GM23338 (cell line): ENCODE measurements around the gene SESN1. TPM values are rescaled to one million over a fixed set of nuclear protein-coding genes. Genes with fewer than 3 reads are reported as not detected.

Experiments used
- ATAC-seq: fragments of 200-7000 bp; cut with Tn5 transposase; 3 replicates; pipeline ENCODE4 v1.9.1; 2020
- DNase-seq: peaks from one replicate; pipeline ENCODE4 v3.0.0-alpha.2; 2015; ENCODE audit warnings: low spot score
- H2AFZ ChIP-seq: fragments of 200-600 bp; sonication (generic); 2 replicates; pipeline ENCODE4 v1.8.0; 2016; ENCODE audit warnings: antibody characterized with exemption, mild to moderate bottlenecking, moderate library complexity
- H3F3A ChIP-seq: fragments of 200-600 bp; sonication (generic); replicated peaks from 2 replicates; pipeline ENCODE4 v1.8.0; 2017; ENCODE audit warnings: antibody characterized with exemption, mixed run types, low read depth
- H3K27ac ChIP-seq: fragments of 200-600 bp; sonication (generic); 2 replicates; pipeline ENCODE4 v1.6.1; 2016; ENCODE audit warnings: low read depth
- H3K27me3 ChIP-seq: fragments of 200-600 bp; sonication (generic); 2 replicates; pipeline ENCODE4 v1.8.0; 2016; ENCODE audit warnings: mild to moderate bottlenecking, mixed run types, moderate library complexity; ENCODE audit not compliant: insufficient read depth
- H3K36me3 ChIP-seq: fragments of 200-600 bp; sonication (generic); 2 replicates; pipeline ENCODE4 v1.8.0; 2016; ENCODE audit warnings: mild to moderate bottlenecking; ENCODE audit not compliant: insufficient read depth
- H3K4me1 ChIP-seq: fragments of 200-600 bp; sonication (generic); 2 replicates; pipeline ENCODE4 v1.8.0; 2016; ENCODE audit warnings: mild to moderate bottlenecking, moderate library complexity; ENCODE audit not compliant: insufficient read depth
- H3K4me2 ChIP-seq: fragments of 200-600 bp; sonication (generic); 2 replicates; pipeline ENCODE4 v1.7.1; 2017; ENCODE audit warnings: mixed run types
- H3K4me3 ChIP-seq: fragments of 200-600 bp; sonication (generic); 2 replicates; pipeline ENCODE4 v1.6.1; 2016; ENCODE audit warnings: mixed run types
- H3K79me2 ChIP-seq: fragments of 200-600 bp; sonication (generic); replicated peaks from 2 replicates; pipeline ENCODE4 v1.8.0; 2017; ENCODE audit warnings: mild to moderate bottlenecking; ENCODE audit not compliant: insufficient read depth
- H3K9me2 ChIP-seq: fragments of 200-600 bp; sonication (generic); 2 replicates; pipeline ENCODE4 v1.8.0; 2017; ENCODE audit not compliant: insufficient read depth
- H4K20me1 ChIP-seq: fragments of 200-600 bp; sonication (generic); replicated peaks from 2 replicates; pipeline ENCODE4 v1.8.0; 2017; ENCODE audit warnings: mild to moderate bottlenecking; ENCODE audit not compliant: insufficient read depth
- H3K27ac Mint-ChIP-seq: 2 replicates; pipeline ENCODE4 v1.8.0; 2020; ENCODE audit warnings: inconsistent platforms, mild to moderate bottlenecking, moderate library complexity, mixed read lengths
- H3K27me3 Mint-ChIP-seq: 3 replicates; pipeline ENCODE4 v1.8.0; 2022; ENCODE audit warnings: low read depth, mild to moderate bottlenecking, moderate library complexity, mixed read lengths, inconsistent platforms; ENCODE audit not compliant: insufficient read depth, poor library complexity
- H3K36me3 Mint-ChIP-seq: 3 replicates; pipeline ENCODE4 v1.8.0; 2021; ENCODE audit warnings: low read depth, mild to moderate bottlenecking, inconsistent platforms, moderate library complexity, mixed read lengths
- H3K4me1 Mint-ChIP-seq: 3 replicates; pipeline ENCODE4 v1.8.0; 2020; ENCODE audit warnings: mild to moderate bottlenecking, inconsistent platforms, mixed read lengths
- H3K4me3 Mint-ChIP-seq: 3 replicates; pipeline ENCODE4 v1.8.0; 2021; ENCODE audit warnings: moderate library complexity, mild to moderate bottlenecking, inconsistent platforms, mixed read lengths
- H3K9me3 Mint-ChIP-seq: 3 replicates; pipeline ENCODE4 v1.8.0; 2020; ENCODE audit warnings: moderate library complexity, mild to moderate bottlenecking, inconsistent platforms, mixed read lengths
- CREB1 ChIP-seq: fragments of 250-450 bp; sonication (Bioruptor Pico); IDR thresholded peaks from 2 replicates; pipeline ENCODE4 v1.5.0; 2020; ENCODE audit warnings: low read depth, mild to moderate bottlenecking, moderate library complexity
- EZH2phosphoT487 ChIP-seq: fragments of 200-600 bp; sonication (generic); IDR thresholded peaks from one replicate; pipeline ENCODE4 v1.8.1; 2018; ENCODE audit warnings: antibody characterized with exemption; ENCODE audit not compliant: unreplicated experiment
- JUNB ChIP-seq: IDR thresholded peaks from one replicate; pipeline ENCODE4 v1.6.1; 2016; ENCODE audit warnings: antibody characterized with exemption; ENCODE audit not compliant: unreplicated experiment
- NANOG ChIP-seq: IDR thresholded peaks from 2 replicates; pipeline ENCODE4 v1.6.1; 2016; ENCODE audit warnings: antibody characterized with exemption, borderline replicate concordance
- POLR2AphosphoS5 ChIP-seq: IDR thresholded peaks from 2 replicates; pipeline ENCODE4 v1.6.1; 2016; ENCODE audit warnings: antibody characterized with exemption, low read depth
- STAT1 ChIP-seq: IDR thresholded peaks from one replicate; pipeline ENCODE4 v1.6.1; 2016; ENCODE audit warnings: antibody characterized with exemption; ENCODE audit not compliant: unreplicated experiment
- ZNF114 ChIP-seq: fragments of 250-450 bp; sonication (Bioruptor Pico); IDR thresholded peaks from 2 replicates; pipeline ENCODE4 v1.5.0; 2020; ENCODE audit warnings: mild to moderate bottlenecking, moderate library complexity
- ZNF331 ChIP-seq: fragments of 250-450 bp; sonication (Bioruptor Pico); IDR thresholded peaks from 2 replicates; pipeline ENCODE4 v1.5.0; 2020; ENCODE audit warnings: low read depth, mild to moderate bottlenecking, moderate library complexity
- polyA plus RNA-seq: library from polyadenylated mRNA; unstranded; fragments of >200 nt; fragmentation: Nextera tagmentation; extraction: Ambion mirVana; gene quantifications from 2 replicates; pipeline ENCODE4 v1.2.1, GENCODE V29; 2016
- total RNA-seq: library from RNA; depleted of rRNA; stranded (reverse); fragments of >200 nt; shearing (Covaris generic); gene quantifications from 2 replicates; pipeline ENCODE4 v1.2.3, GENCODE V29; 2014
- TF ChIP-seq, protein P1 (sequence below): IDR thresholded peaks from one replicate; pipeline ENCODE4 v1.6.1; 2018; ENCODE audit warnings: antibody characterized with exemption; ENCODE audit not compliant: unreplicated experiment
- TF ChIP-seq, protein P2 (sequence below): IDR thresholded peaks from 2 replicates; pipeline ENCODE4 v1.6.1; 2016; ENCODE audit warnings: antibody characterized with exemption
- TF ChIP-seq, protein P3 (sequence below): fragments of 250-450 bp; sonication (Bioruptor Pico); IDR thresholded peaks from 2 replicates; pipeline ENCODE4 v1.5.0; 2020; ENCODE audit warnings: mild to moderate bottlenecking, moderate library complexity
- TF ChIP-seq, protein P4 (sequence below), 2 experiments: fragments of 200-600 bp in 1 of 2; sonication (generic) in 1 of 2; conservative IDR thresholded peaks; 2 replicates each; pipeline versions ENCODE4 v1.5.1 to v1.6.1; 2016 to 2017; ENCODE audit warnings: antibody characterized with exemption in 2 of 2, low read depth in 2 of 2, mild to moderate bottlenecking in 2 of 2, moderate library complexity in 1 of 2

The SESN1 gene
- total and polyA plus RNA-seq, 2 experiments from 2014 or later: 26.2 to 36.4 TPM

DNA sequence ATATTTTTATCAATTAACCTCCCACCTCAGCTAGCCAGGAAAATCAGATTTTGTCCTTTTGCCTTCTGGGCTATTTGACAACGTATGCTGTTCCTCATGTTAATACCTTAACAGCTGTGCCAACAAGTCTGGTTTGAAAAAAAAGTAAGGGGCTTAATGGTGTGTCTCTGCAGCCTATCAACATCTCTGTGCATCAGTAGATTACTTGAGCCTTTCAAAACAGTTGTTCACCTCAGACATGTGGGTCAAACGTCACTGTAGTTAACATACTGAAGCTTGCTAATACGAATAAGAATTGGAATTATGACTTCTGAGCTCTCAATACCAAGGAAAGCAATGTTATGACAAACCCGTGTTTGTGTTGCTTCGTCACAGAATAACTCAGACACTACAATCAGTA is 23.7 kb upstream of the SESN1 start (continued):
- TF ChIP-seq STAT1 (no peak), CREB1 (CRISPR knock-in tag) (no peak)
- TF ChIP-seq, protein P1, sequence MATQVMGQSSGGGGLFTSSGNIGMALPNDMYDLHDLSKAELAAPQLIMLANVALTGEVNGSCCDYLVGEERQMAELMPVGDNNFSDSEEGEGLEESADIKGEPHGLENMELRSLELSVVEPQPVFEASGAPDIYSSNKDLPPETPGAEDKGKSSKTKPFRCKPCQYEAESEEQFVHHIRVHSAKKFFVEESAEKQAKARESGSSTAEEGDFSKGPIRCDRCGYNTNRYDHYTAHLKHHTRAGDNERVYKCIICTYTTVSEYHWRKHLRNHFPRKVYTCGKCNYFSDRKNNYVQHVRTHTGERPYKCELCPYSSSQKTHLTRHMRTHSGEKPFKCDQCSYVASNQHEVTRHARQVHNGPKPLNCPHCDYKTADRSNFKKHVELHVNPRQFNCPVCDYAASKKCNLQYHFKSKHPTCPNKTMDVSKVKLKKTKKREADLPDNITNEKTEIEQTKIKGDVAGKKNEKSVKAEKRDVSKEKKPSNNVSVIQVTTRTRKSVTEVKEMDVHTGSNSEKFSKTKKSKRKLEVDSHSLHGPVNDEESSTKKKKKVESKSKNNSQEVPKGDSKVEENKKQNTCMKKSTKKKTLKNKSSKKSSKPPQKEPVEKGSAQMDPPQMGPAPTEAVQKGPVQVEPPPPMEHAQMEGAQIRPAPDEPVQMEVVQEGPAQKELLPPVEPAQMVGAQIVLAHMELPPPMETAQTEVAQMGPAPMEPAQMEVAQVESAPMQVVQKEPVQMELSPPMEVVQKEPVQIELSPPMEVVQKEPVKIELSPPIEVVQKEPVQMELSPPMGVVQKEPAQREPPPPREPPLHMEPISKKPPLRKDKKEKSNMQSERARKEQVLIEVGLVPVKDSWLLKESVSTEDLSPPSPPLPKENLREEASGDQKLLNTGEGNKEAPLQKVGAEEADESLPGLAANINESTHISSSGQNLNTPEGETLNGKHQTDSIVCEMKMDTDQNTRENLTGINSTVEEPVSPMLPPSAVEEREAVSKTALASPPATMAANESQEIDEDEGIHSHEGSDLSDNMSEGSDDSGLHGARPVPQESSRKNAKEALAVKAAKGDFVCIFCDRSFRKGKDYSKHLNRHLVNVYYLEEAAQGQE: no peak
- TF ChIP-seq, protein P2, sequence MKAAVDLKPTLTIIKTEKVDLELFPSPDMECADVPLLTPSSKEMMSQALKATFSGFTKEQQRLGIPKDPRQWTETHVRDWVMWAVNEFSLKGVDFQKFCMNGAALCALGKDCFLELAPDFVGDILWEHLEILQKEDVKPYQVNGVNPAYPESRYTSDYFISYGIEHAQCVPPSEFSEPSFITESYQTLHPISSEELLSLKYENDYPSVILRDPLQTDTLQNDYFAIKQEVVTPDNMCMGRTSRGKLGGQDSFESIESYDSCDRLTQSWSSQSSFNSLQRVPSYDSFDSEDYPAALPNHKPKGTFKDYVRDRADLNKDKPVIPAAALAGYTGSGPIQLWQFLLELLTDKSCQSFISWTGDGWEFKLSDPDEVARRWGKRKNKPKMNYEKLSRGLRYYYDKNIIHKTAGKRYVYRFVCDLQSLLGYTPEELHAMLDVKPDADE: no peak

DNA sequence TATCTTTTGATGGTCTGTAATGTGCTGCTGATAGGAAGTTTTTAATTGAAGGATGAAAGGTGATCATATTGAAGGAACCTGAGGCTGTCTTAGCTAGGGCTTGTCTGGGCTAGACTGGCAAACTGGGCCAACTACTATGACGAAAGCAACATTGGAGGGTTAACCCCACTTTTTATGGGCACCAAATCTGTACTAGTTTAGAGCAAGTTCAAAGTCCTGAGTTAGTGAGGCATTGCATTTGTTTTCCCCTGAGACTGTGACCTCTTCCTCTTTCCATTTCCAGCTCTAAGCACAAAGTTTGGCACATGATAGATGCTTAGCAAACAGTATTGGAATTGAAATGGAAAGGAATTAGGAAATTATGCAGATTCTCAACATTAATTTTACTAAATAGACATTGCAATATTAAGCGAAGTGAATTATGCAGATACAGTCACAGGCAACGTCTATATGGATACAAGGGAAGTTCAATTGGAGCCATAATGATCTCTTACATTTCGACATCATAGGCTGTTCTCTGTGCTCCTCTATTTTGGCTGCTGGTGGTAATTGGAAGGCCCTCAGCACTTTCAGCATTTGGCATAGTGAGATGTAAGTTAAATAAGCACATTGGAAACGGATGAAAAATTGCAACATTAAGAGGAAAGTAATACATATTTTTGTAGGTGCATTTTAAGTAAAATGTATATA is 22.8 kb upstream of the SESN1 start:
- H3K27me3 Mint-ChIP-seq: peaks cover 1% of the 10 kb centered on the region
- TF ChIP-seq STAT1 (no peak), EZH2phosphoT487 (no peak), JUNB (no peak), POLR2AphosphoS5 (no peak), NANOG (no peak), ZNF331 (CRISPR knock-in tag) (no peak), ZNF114 (CRISPR knock-in tag) (no peak), CREB1 (CRISPR knock-in tag) (no peak)
- TF ChIP-seq, protein P3, sequence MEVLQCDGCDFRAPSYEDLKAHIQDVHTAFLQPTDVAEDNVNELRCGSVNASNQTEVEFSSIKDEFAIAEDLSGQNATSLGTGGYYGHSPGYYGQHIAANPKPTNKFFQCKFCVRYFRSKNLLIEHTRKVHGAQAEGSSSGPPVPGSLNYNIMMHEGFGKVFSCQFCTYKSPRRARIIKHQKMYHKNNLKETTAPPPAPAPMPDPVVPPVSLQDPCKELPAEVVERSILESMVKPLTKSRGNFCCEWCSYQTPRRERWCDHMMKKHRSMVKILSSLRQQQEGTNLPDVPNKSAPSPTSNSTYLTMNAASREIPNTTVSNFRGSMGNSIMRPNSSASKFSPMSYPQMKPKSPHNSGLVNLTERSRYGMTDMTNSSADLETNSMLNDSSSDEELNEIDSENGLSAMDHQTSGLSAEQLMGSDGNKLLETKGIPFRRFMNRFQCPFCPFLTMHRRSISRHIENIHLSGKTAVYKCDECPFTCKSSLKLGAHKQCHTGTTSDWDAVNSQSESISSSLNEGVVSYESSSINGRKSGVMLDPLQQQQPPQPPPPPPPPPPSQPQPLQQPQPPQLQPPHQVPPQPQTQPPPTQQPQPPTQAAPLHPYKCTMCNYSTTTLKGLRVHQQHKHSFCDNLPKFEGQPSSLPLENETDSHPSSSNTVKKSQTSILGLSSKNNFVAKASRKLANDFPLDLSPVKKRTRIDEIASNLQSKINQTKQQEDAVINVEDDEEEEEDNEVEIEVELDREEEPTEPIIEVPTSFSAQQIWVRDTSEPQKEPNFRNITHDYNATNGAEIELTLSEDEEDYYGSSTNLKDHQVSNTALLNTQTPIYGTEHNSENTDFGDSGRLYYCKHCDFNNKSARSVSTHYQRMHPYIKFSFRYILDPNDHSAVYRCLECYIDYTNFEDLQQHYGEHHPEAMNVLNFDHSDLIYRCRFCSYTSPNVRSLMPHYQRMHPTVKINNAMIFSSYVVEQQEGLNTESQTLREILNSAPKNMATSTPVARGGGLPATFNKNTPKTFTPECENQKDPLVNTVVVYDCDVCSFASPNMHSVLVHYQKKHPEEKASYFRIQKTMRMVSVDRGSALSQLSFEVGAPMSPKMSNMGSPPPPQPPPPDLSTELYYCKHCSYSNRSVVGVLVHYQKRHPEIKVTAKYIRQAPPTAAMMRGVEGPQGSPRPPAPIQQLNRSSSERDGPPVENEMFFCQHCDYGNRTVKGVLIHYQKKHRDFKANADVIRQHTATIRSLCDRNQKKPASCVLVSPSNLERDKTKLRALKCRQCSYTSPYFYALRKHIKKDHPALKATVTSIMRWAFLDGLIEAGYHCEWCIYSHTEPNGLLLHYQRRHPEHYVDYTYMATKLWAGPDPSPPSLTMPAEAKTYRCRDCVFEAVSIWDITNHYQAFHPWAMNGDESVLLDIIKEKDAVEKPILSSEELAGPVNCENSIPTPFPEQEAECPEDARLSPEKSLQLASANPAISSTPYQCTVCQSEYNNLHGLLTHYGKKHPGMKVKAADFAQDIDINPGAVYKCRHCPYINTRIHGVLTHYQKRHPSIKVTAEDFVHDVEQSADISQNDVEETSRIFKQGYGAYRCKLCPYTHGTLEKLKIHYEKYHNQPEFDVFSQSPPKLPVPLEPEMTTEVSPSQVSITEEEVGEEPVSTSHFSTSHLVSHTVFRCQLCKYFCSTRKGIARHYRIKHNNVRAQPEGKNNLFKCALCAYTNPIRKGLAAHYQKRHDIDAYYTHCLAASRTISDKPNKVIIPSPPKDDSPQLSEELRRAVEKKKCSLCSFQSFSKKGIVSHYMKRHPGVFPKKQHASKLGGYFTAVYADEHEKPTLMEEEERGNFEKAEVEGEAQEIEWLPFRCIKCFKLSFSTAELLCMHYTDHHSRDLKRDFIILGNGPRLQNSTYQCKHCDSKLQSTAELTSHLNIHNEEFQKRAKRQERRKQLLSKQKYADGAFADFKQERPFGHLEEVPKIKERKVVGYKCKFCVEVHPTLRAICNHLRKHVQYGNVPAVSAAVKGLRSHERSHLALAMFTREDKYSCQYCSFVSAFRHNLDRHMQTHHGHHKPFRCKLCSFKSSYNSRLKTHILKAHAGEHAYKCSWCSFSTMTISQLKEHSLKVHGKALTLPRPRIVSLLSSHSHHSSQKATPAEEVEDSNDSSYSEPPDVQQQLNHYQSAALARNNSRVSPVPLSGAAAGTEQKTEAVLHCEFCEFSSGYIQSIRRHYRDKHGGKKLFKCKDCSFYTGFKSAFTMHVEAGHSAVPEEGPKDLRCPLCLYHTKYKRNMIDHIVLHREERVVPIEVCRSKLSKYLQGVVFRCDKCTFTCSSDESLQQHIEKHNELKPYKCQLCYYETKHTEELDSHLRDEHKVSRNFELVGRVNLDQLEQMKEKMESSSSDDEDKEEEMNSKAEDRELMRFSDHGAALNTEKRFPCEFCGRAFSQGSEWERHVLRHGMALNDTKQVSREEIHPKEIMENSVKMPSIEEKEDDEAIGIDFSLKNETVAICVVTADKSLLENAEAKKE (CRISPR knock-in tag): no peak
- TF ChIP-seq, protein P4, sequence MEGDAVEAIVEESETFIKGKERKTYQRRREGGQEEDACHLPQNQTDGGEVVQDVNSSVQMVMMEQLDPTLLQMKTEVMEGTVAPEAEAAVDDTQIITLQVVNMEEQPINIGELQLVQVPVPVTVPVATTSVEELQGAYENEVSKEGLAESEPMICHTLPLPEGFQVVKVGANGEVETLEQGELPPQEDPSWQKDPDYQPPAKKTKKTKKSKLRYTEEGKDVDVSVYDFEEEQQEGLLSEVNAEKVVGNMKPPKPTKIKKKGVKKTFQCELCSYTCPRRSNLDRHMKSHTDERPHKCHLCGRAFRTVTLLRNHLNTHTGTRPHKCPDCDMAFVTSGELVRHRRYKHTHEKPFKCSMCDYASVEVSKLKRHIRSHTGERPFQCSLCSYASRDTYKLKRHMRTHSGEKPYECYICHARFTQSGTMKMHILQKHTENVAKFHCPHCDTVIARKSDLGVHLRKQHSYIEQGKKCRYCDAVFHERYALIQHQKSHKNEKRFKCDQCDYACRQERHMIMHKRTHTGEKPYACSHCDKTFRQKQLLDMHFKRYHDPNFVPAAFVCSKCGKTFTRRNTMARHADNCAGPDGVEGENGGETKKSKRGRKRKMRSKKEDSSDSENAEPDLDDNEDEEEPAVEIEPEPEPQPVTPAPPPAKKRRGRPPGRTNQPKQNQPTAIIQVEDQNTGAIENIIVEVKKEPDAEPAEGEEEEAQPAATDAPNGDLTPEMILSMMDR (conservative IDR thresholded peaks at IDR 0.05; ENCODE audit: low read depth in 2 of 2): no peak

More for the DNA sequence above, 22.8 kb upstream of the SESN1 start:
- H3K4me2 ChIP-seq: no peak overlapping the region
- no peaks in the 10 kb centered on the region for H3K9me2 ChIP-seq
- Mint-ChIP-seq H3K27ac (no peak overlapping the region), H3K9me3 (no peaks in the 10 kb centered on the region), H3K4me3 (no peak overlapping the region), H3K36me3 (no peaks in the 10 kb centered on the region), H3K4me1 (no peaks in the 10 kb centered on the region)
- H2AFZ ChIP-seq: no peak overlapping the region
- H3K27me3 ChIP-seq: no peaks in the 10 kb centered on the region
- H4K20me1 ChIP-seq: no peaks in the 10 kb centered on the region
- no peak overlapping the region for H3K4me3 ChIP-seq
- DNase-seq (no peak), ATAC-seq (no peak)
- no peaks in the 10 kb centered on the region for H3K79me2 ChIP-seq
- H3K27ac ChIP-seq: no peak overlapping the region
- no peaks in the 10 kb centered on the region for H3K36me3 ChIP-seq
- H3F3A ChIP-seq: no peaks in the 10 kb centered on the region
- no peaks in the 10 kb centered on the region for H3K4me1 ChIP-seq
